H1 (cell line): Measurements from ENCODE around the gene RTN4RL1. TPM values are rescaled to one million over a fixed set of nuclear protein-coding genes. Genes with fewer than 3 reads are reported as not detected.

Experiments
- KDM4A ChIP-seq: IDR thresholded peaks from one replicate; pipeline ENCODE4 v1.7.1; 2012; ENCODE audit warnings: low read depth, mild to moderate bottlenecking, moderate library complexity, low read length, inconsistent platforms; ENCODE audit not compliant: severe bottlenecking
- POLR2AphosphoS5 ChIP-seq: IDR thresholded peaks from 2 replicates; pipeline ENCODE4 v1.6.1; 2011; ENCODE audit warnings: low read depth, low read length
- polyA plus RNA-seq, 7 experiments: library from polyadenylated mRNA; depleted of rRNA in 3 of 7; stranded (reverse) in 5 of 7; unstranded in 2 of 7; fragments of >200 nt in 5 of 7; fragments of 200-250 nt in 2 of 7; gene quantifications; 1 replicate in 5 of 7; 2 replicates in 1 of 7; 4 replicates in 1 of 7; pipeline versions ENCODE4 v1.2.1 to v1.2.3, GENCODE V29; 2011 to 2013; ENCODE audit warnings: missing spikeins in 2 of 7, mixed read lengths in 2 of 7
- total RNA-seq: library from RNA; stranded (reverse); fragmentation: NEBNext Ultra II Directional; extraction: Animal tissue kit (Norgen Biotek cat#: 25700); gene quantifications from 2 replicates; pipeline ENCODE4 v1.2.1, GENCODE V29; 2021

Gene RTN4RL1
- total and polyA plus RNA-seq, 2 of the 8 experiments (the other 6 are each of a cell fraction or from before 2014, with no cell fraction given) = 0.09 TPM; not detected in 1

- TF ChIP-seq KDM4A = peak; percentile 40
- TF ChIP-seq POLR2AphosphoS5 = no peak
Observed at GRCh38 chr17:2050300-2051060, 25.3 kb upstream of the RTN4RL1 start (continued).
